ENCODE measurements around the gene ZFAND2A. TPM values are rescaled to one million over a fixed set of nuclear protein-coding genes. Genes with fewer than 3 reads are reported as not detected.
"Not testable (repeated sequence)": the region's sequence is repeated elsewhere in the genome, so short reads cannot be mapped to it uniquely, and the experiment has no call there.

ZFAND2A gene
- total RNA-seq, 1 donor from 2014 or later: 21.2 TPM

DNA sequence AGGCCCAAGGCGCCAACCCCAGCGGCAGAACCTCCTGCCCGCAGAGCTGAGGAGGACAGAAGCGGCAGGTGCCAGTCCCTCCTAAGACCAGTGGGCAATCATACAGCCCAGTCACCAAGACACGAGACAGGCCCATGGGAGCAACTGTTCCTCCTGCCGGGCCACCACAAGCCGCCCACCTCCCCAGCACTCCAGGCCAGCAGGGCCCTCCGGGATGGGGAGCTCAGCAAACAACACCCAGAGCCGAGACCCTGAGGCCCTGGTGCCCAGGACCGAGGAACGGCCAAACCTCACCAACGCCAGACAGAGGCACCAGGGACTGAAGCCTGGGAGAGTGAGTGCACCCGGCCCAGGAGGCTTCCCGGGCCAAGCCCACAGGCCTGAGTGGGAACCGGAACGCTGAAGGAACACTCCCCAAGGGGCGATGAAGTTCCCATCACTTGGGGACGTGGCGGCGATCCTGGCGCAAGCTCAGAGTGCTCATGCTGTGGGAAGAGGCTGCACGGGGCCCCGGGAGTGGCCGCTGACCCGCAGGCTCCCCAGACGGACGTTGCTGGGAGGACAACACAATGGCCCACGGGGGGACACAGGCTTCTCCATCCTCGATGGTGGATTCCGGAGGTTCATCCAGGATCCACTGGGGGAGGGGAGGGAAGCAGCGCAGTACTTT lies 37.0 kb downstream of the ZFAND2A start:
- Mint-ChIP-seq H3K36me3 (ENCODE audit: low read depth) (no peaks in the 10 kb centered on the region), H3K27me3 (ENCODE audit: insufficient read depth) (no peaks in the 10 kb centered on the region), H3K9me3 (no peaks in the 10 kb centered on the region), H3K4me1 (ENCODE audit: low read depth) (peaks cover 11% of the 10 kb centered on the region), H3K4me3 (no peak overlapping the region), H3K27ac (no peak overlapping the region)
- DNase-seq (ENCODE audit: low spot score): no peak
- intact Hi-C loops (cut with micrococcal nuclease): no loop called here

DNA sequence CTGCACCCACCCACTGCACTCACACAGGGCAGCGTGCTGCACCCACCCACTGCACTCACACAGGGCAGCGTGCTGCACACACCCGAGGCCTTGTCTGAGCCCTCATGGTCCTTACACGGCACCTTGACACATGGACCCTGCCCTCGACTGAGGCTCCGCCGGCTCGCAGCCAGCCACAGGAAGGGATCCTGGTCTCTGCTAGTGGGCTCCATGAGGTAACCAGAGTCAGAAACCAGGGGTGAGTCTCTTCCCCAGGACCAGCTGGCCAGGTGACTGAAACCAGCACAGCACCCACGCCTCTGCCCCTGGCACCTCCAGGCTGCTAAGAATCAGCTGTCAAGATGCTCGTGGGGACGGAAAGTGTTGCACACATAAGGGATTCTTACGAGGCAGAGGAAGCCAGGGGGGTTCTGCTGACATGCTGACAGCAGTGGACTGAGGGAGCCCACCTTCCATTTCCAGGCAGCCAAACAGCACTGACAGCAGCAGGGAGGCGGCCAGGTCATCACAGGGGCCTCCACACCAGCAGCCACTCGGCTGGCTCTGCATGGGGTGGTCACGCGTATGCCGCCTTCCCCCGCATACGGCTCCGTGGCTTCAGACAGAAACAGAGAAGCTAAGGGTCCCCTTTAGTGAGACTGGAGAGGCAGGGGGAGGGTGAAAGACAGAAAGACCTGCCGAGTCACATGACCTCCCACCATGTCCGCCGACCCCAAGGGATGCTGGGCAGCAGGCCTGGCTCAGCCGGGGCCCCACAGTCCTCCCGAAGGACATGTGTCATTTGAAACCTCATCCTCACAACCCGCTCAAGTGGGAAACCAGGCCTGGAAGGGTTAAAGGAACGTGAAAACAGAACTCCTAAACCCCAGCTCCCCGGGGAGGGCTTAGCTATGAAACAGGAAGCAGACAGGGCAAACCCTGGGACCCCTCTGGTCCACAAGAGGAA lies 37.8 kb downstream of the ZFAND2A start:
- Mint-ChIP-seq H3K4me3 (no peak overlapping the region), H3K27ac (no peak overlapping the region), H3K36me3 (ENCODE audit: low read depth) (peaks cover 2% of the 10 kb centered on the region), H3K9me3 (no peaks in the 10 kb centered on the region), H3K27me3 (ENCODE audit: insufficient read depth) (no peaks in the 10 kb centered on the region), H3K4me1 (ENCODE audit: low read depth) (peaks cover 17% of the 10 kb centered on the region)
- no peak for DNase-seq (ENCODE audit: low spot score)
- intact Hi-C loops (cut with micrococcal nuclease): no loop called here

DNA sequence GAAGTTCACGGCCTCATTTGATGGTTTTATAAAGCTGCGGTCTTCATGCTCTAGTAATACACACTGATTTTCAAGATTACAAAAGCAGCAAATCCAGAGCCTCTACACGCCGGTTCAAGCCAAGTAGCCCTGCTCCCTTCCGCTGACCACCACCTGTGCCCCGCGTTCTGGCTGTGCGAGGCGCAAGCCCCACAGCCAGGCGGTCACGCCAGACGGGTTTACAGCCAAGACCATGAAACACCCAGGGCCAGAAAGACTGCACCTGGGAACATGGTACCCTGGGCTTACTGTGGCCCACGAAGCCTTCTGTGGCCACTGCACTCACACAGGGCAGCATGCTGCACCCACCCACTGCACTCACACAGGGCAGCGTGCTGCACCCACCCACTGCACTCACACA lies 38.5 kb downstream of the ZFAND2A start:
- Mint-ChIP-seq H3K9me3 (no peaks in the 10 kb centered on the region), H3K4me3 (no peak overlapping the region), H3K27ac (no peak overlapping the region), H3K36me3 (ENCODE audit: low read depth) (peaks cover 2% of the 10 kb centered on the region), H3K4me1 (ENCODE audit: low read depth) (peaks cover 17% of the 10 kb centered on the region), H3K27me3 (ENCODE audit: insufficient read depth) (no peaks in the 10 kb centered on the region)
- DNase-seq (ENCODE audit: low spot score): no peak
- intact Hi-C loops (cut with micrococcal nuclease): no loop called here

DNA sequence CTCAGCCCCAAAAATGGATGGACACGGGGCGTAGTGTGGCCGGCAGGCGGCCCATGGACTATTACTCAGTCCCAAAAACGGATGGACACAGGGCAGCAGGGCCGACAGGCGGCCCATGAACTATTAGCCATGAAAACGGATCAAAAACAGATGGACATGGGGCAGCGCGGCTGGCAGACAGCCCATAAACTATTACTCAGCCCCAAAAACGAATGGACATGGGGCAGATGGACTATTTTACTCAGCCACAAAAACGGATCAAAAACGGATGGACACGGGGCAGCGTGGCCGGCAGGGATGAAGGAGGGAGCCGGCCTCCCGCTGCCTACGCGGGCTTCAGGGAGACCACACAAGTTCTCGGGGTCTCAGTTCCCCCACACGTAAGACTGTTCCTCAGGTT lies 39.2 kb downstream of the ZFAND2A start:
- DNase-seq (ENCODE audit: low spot score): no peak
- Mint-ChIP-seq H3K4me3 (no peak overlapping the region), H3K27ac (no peak overlapping the region), H3K4me1 (ENCODE audit: low read depth) (peaks cover 17% of the 10 kb centered on the region), H3K36me3 (ENCODE audit: low read depth) (peaks cover 2% of the 10 kb centered on the region), H3K27me3 (ENCODE audit: insufficient read depth) (no peaks in the 10 kb centered on the region), H3K9me3 (no peaks in the 10 kb centered on the region)
- intact Hi-C loops (cut with micrococcal nuclease): no loop called here

DNA sequence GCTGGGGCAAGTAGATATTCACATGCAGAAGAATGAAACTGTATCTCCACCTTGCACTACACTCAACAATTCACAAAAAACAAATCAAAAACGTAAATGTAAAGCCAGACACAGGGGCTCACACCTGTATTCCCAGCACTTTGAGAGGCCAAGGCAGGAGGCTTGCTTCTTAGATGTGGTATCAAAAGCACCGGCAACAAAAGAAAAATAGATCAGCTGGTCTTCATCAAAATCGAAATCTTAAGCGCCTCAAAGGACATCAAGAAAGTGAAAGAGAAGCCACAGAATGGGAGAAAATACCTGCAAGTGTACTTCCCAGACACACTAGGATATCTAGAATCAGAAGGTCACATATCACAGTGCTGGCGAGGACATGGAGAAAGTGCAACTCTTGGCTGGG lies 40.8 kb downstream of the ZFAND2A start:
- H3K9me3 Mint-ChIP-seq: no peaks in the 10 kb centered on the region
- H3K36me3 Mint-ChIP-seq (ENCODE audit: low read depth): peaks cover 4% of the 10 kb centered on the region
- intact Hi-C loops (cut with micrococcal nuclease): no loop called here
- no peak overlapping the region for H3K27ac Mint-ChIP-seq
- no peak for DNase-seq (ENCODE audit: low spot score)
- H3K4me3 Mint-ChIP-seq: no peak overlapping the region
- H3K27me3 Mint-ChIP-seq (ENCODE audit: insufficient read depth): no peaks in the 10 kb centered on the region
- peaks cover 17% of the 10 kb centered on the region for H3K4me1 Mint-ChIP-seq (ENCODE audit: low read depth)

DNA sequence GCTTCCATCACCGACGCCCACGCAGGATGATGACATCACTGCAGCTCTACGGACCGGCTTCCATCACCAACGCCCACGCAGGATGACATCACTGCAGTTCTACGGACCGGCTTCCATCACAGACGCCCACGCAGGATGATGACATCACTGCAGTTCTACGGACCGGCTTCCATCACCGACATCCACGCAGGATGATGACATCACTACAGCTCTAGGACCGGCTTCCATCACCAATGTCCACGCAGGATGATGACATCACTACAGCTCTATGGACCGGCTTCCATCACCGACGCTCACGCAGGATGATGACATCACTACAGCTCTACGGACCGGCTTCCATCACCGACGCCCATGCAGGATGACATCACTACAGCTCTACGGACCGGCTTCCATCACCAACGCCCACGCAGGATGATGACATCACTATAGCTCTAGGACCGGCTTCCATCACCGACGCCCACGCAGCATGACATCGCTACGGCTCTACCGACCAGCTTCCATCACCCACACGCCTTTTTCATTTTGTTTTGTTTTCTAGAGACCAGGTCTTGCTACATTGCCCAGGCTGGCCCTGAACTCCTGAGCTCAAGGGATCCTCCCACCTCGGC lies 42.6 kb downstream of the ZFAND2A start:
- no peak for DNase-seq (ENCODE audit: low spot score)
- Mint-ChIP-seq H3K9me3 (no peaks in the 10 kb centered on the region), H3K4me3 (no peak overlapping the region), H3K36me3 (ENCODE audit: low read depth) (peaks cover 4% of the 10 kb centered on the region), H3K27me3 (ENCODE audit: insufficient read depth) (no peaks in the 10 kb centered on the region), H3K27ac (peak overlapping the region; percentile 82), H3K4me1 (ENCODE audit: low read depth) (peaks cover 17% of the 10 kb centered on the region)
- intact Hi-C loops (cut with micrococcal nuclease): no loop called here

DNA sequence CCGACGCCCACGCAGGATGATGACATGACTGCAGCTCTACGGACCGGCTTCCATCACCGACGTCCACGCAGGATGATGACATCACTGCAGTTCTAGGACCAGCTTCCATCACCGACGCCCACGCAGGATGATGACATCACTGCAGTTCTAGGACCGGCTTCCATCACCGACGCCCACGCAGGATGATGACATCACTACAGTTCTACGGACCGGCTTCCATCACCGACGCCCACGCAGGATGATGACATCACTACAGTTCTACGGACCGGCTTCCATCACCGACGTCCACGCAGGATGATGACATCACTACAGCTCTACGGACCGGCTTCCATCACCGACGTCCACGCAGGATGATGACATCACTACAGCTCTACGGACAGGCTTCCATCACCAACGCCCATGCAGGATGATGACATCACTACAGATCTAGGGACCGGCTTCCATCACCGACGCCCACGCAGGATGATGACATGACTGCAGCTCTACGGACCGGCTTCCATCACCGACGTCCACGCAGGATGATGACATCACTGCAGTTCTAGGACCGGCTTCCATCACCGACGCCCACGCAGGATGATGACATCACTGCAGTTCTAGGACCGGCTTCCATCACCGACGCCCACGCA lies 43.5 kb downstream of the ZFAND2A start:
- H3K4me1 Mint-ChIP-seq (ENCODE audit: low read depth): peaks cover 17% of the 10 kb centered on the region
- DNase-seq (ENCODE audit: low spot score); H3K36me3 Mint-ChIP-seq (ENCODE audit: low read depth); H3K9me3 Mint-ChIP-seq; H3K27me3 Mint-ChIP-seq (ENCODE audit: insufficient read depth); intact Hi-C loops (cut with micrococcal nuclease); H3K4me3 Mint-ChIP-seq: not testable (repeated sequence)
- peak overlapping the region; percentile 85 for H3K27ac Mint-ChIP-seq

DNA sequence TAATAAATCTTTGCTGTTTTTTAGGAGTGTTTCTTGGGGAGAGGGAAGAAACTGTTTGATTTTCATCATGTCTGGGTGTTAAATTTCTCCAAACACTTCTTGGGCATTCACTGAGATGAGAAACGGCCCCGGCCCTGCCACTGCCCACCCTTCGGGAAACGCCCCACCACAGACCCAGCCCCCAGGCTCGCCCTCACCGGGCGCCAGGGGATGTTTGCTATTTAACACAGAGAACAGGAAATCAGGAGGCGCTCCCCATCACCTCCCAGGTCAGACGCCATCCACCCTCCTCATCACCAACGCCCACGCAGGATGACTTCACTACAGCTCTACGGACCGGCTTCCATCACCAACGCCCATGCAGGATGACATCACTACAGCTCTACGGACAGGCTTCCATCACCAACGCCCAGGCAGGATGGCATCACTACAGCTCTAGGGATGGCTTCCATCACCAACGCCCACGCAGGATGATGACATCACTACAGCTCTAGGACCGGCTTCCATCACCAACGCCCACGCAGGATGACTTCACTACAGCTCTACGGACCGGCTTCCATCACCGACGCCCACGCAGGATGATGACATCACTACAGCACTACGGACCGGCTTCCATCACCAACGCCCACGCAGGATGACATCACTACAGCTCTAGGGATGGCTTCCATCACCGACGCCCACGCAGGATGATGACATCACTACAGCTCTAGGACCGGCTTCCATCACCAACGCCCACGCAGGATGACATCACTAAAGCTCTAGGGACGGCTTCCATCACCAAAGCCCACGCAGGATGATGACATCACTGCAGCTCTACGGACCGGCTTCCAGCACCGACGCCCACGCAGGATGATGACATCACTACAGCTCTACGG lies 44.6 kb downstream of the ZFAND2A start:
- H3K27me3 Mint-ChIP-seq (ENCODE audit: insufficient read depth); H3K4me3 Mint-ChIP-seq; H3K36me3 Mint-ChIP-seq (ENCODE audit: low read depth); DNase-seq (ENCODE audit: low spot score); intact Hi-C loops (cut with micrococcal nuclease); H3K9me3 Mint-ChIP-seq: not testable (repeated sequence)
- peak overlapping the region; percentile 85 for H3K27ac Mint-ChIP-seq
- peaks cover 17% of the 10 kb centered on the region for H3K4me1 Mint-ChIP-seq (ENCODE audit: low read depth)

DNA sequence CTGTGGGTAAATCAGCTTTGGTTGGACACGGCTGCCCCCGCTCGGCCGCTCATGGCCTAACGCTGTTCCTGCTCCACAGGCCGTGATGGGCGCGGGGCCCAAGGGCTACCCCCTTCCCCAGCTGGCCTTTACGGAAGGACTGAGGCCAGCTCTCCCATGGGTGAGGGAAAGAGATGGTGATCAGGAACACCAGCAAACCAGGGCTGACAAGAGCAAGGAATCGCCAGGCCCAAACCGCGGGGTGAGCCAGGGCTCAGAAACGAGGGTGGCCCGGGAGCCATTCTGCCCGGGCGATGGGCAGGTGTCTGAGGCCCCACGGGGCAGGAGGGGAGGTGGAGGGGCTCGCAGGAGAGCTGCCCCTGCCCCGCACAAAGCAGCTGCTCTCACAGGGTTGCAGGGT lies 45.5 kb downstream of the ZFAND2A start:
- no peaks in the 10 kb centered on the region for H3K9me3 Mint-ChIP-seq
- no peak for DNase-seq (ENCODE audit: low spot score)
- intact Hi-C loops (cut with micrococcal nuclease): no loop called here

DNA sequence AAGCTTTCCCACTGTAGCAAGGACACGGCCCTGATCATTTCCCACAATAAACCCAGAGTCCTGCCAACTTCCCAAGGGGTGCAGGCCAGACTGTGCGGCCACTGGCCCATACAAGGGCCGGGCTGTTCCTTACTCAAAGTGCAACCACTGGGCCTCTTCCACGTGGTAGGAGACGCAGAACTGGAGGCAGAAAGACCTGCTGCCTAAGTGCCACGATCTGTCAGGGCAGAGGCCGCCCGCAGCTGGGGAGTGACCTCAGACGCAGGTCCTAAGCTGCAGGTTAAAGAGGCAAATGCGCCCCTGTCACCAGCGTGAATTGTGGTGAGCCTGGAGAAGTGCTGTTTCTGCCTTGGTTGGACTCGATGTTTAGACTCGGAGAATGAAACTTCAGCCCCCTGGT lies 45.9 kb downstream of the ZFAND2A start:
- peaks cover 13% of the 10 kb centered on the region for H3K4me1 Mint-ChIP-seq (ENCODE audit: low read depth)
- no peak for DNase-seq (ENCODE audit: low spot score)
- H3K4me3 Mint-ChIP-seq: no peak overlapping the region
- H3K36me3 Mint-ChIP-seq (ENCODE audit: low read depth): peaks cover 4% of the 10 kb centered on the region
- H3K9me3 Mint-ChIP-seq: no peaks in the 10 kb centered on the region
- intact Hi-C loops (cut with micrococcal nuclease): no loop called here
- H3K27ac Mint-ChIP-seq: no peak overlapping the region
- H3K27me3 Mint-ChIP-seq (ENCODE audit: insufficient read depth): no peaks in the 10 kb centered on the region

More for the DNA sequence above, 45.5 kb downstream of the ZFAND2A start:
- Mint-ChIP-seq H3K27me3 (ENCODE audit: insufficient read depth) (no peaks in the 10 kb centered on the region), H3K36me3 (ENCODE audit: low read depth) (peaks cover 4% of the 10 kb centered on the region), H3K4me3 (no peak overlapping the region), H3K27ac (no peak overlapping the region), H3K4me1 (ENCODE audit: low read depth) (peaks cover 17% of the 10 kb centered on the region)

DNA sequence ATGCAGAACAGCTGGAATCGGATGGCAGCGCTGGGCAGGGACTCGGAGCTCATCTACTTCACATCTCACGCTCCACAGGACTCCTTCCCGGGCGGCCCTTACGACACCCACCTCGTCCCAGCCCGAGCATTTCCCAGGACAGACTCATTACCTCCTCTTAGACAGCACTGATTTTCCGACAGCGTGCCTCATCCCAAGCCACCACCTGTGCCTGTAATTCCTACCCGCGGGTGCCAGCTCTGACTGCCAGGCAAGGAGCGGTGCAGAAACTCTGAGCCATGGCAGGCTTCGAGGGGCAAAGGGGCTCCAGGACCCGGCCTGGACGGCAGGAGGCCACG lies 46.5 kb downstream of the ZFAND2A start:
- H3K4me3 Mint-ChIP-seq: no peak overlapping the region
- peaks cover 4% of the 10 kb centered on the region for H3K36me3 Mint-ChIP-seq (ENCODE audit: low read depth)
- H3K9me3 Mint-ChIP-seq: no peaks in the 10 kb centered on the region
- intact Hi-C loops (cut with micrococcal nuclease): no loop called here
- H3K27ac Mint-ChIP-seq: no peak overlapping the region
- peaks cover 10% of the 10 kb centered on the region for H3K4me1 Mint-ChIP-seq (ENCODE audit: low read depth)
- DNase-seq (ENCODE audit: low spot score): no peak
- H3K27me3 Mint-ChIP-seq (ENCODE audit: insufficient read depth): no peaks in the 10 kb centered on the region

All from activated T-helper 1 cell treated with anti-CD3 and anti-CD28 coated beads, Interleukin-12 subunit alpha, Interleukin-12 subunit beta, Interleukin-2, Interleukin-4 antibody, amounts not matched to agents 30 ng/mL and 10 ng/mL and 1 ng/mL, durations not matched to agents 14 hours and 24 hours and 36 hours (primary cell).